Ishikawa (cell line): Measurements from ENCODE around the gene AEBP1.

Experiments
- CEBPB ChIP-seq: IDR thresholded peaks from 2 replicates; pipeline ENCODE4 v1.6.1; 2012
- CREB1 ChIP-seq: IDR thresholded peaks from 2 replicates; pipeline ENCODE4 v1.6.1; 2012; ENCODE audit warnings: low read depth
- EGR1 ChIP-seq: IDR thresholded peaks from 2 replicates; pipeline ENCODE4 v1.6.1; 2012
- EP300 ChIP-seq: IDR thresholded peaks from 2 replicates; pipeline ENCODE4 v1.6.1; 2012; ENCODE audit warnings: borderline replicate concordance
- FOXM1 ChIP-seq: IDR thresholded peaks from 2 replicates; pipeline ENCODE4 v1.6.1; 2012; ENCODE audit warnings: low read depth, borderline replicate concordance
- RAD21 ChIP-seq: IDR thresholded peaks from 2 replicates; pipeline ENCODE4 v1.6.1; 2012; ENCODE audit warnings: low read depth
- TAF1 ChIP-seq: IDR thresholded peaks from 2 replicates; pipeline ENCODE4 v1.6.1; 2012; ENCODE audit warnings: low read depth, mild to moderate bottlenecking
- TCF12 ChIP-seq: IDR thresholded peaks from 2 replicates; pipeline ENCODE4 v1.6.1; 2012; ENCODE audit warnings: low read depth
- TEAD4 ChIP-seq: IDR thresholded peaks from 2 replicates; pipeline ENCODE4 v1.6.1; 2012
- YY1 ChIP-seq: IDR thresholded peaks from 2 replicates; pipeline ENCODE4 v1.6.1; 2012; ENCODE audit warnings: low read depth
- ZBTB7A ChIP-seq: IDR thresholded peaks from 2 replicates; pipeline ENCODE4 v1.6.1; 2012; ENCODE audit warnings: low read depth
- TF ChIP-seq, protein P1 (sequence below): IDR thresholded peaks from 2 replicates; pipeline ENCODE4 v1.6.1; 2012
- TF ChIP-seq, protein P2 (sequence below): IDR thresholded peaks from 2 replicates; pipeline ENCODE4 v1.6.1; 2012

AEBP1 gene

DNA sequence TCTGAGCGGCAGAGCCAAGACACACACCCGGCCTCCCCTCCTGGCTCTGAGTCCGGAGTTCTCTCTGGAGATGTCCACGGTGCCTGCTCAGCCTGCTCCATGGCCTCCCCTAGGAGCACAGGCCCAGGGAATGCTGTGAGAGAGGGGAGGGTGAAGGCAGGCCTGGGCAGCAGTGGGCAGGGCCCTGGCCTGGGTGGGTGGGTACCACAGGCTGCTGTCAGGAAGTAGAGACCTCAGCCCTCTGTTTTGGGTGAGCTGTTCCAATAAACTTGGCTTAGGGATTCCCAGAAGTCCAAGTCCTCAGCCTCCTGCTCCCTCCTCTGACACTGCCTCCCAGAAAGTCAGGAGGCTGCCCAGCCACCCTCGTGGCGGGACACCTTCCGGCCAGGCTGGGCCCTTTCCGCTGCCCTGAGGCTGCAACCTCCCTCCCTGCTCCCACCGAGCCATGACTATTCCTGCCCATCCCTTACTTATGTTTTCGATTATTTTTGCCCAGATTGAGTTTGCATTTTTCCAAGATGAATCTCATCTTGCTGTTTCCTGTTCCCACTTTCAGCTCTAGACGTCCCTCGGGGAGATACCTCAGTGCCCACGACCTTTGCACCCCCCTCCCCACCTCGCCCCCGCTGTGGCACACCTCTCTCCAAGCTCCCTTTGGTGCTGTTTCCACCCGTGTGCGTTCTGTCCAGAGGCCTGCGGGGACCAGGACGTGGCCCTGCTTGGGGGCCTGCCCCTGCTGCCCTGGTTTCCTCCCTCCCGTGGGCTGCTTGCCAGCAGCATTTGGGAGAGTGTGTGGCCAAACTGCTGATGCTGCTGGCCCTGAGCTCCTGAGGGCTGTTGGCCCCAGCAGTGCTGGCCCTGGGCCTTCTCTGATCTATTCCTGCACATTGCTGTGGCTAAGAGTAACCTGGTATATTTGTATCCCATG is 16.0 kb upstream of the AEBP1 start:
- TF ChIP-seq FOXM1 (no peak), ZBTB7A (no peak), CEBPB (no peak), TAF1 (no peak), TCF12 (no peak), EP300 (no peak), RAD21 (no peak)
- TF ChIP-seq, protein P1, sequence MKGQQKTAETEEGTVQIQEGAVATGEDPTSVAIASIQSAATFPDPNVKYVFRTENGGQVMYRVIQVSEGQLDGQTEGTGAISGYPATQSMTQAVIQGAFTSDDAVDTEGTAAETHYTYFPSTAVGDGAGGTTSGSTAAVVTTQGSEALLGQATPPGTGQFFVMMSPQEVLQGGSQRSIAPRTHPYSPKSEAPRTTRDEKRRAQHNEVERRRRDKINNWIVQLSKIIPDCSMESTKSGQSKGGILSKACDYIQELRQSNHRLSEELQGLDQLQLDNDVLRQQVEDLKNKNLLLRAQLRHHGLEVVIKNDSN: no peak

DNA sequence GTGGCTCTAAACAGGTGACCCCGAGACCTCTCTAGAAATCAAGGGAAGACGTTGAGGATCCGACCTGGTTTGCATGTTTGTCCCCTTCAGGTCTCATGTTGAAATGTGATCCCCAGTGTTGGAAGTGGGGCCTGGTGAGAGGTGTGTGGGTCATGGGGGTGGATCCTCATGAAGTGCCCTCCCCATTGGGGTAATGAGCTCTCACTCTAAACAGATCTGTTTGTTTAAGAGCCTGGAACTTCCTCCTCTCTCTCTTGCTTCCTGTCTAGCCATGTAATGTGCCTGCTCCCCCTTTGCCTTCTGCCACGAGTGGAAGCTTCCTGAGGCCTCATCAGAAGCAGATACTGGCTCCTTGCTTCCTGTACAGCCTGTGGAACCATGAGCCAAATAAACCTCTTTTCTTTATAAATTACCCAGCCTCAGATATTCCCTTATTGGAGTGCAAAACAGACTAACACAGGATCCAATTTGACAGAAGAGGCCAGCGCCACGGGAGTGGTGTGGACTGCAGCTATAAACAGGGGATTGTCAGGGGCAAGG is 11.0 kb upstream of the AEBP1 start:
- no peak for TF ChIP-seq FOXM1
- TF ChIP-seq CREB1: no peak
- no peak for TF ChIP-seq TAF1
- no peak for TF ChIP-seq TCF12
- no peak for TF ChIP-seq TEAD4
- TF ChIP-seq YY1: no peak
- no peak for TF ChIP-seq EGR1
- TF ChIP-seq EP300: no peak

DNA sequence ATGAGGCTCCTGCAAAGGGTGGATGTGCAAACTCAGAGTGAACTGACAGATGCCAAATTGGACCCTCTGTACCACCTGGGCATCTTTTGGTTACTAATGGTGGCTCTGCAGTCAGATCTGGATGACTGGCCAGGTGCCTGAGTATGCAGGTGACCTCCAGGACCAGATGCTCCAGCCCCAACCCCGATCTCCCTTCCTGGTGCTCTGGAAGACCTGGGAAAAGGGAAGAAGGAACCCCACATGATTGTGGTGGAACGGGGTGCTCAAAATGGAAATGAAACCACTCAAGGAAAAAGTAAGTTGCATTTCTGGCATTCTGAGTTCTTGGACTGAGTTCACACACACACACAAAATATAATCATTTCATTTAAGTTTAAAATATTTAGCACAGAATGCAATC is 9.8 kb upstream of the AEBP1 start:
- TF ChIP-seq EGR1 (no peak), ZBTB7A (no peak), FOXM1 (no peak), YY1 (no peak), CEBPB (no peak), TEAD4 (no peak), CREB1 (no peak), TCF12 (no peak), EP300 (no peak)
- TF ChIP-seq, protein P2, sequence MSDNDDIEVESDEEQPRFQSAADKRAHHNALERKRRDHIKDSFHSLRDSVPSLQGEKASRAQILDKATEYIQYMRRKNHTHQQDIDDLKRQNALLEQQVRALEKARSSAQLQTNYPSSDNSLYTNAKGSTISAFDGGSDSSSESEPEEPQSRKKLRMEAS: no peak
- TF ChIP-seq, protein P1: no peak

DNA sequence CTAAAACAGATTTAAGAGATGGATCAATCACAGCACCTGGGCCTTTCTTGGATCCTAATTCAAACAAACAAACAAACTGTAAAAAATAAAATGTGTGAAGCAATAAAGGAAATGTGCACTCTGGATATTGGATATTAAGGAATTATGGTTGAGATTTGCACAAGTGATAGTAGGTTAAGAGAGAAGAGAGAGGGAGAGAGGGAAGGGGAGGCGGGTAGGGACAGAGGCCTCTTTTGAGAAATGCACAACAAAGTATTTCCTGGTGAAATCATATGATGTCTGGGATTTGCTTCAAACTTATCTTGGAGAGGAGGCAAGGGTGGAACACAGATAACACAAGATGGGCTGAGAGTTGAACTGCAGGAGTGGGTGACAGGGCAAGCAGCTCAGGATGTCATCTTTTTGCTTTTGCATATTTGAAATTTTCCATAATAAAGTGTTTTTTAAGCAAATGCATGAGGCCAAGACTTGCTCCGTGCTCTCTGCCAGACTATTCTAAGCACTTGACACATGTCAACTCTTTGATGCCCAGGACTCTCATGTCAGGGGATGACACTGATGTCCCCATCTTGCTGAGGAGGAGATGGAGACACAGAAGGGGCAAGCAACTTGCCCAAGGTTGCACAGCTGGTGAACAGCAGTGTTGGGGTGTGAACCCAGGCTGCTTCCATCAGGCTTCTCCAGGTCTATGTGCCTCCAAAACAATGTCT is 9.1 kb upstream of the AEBP1 start:
- no peak for TF ChIP-seq FOXM1
- TF ChIP-seq TEAD4: no peak

DNA sequence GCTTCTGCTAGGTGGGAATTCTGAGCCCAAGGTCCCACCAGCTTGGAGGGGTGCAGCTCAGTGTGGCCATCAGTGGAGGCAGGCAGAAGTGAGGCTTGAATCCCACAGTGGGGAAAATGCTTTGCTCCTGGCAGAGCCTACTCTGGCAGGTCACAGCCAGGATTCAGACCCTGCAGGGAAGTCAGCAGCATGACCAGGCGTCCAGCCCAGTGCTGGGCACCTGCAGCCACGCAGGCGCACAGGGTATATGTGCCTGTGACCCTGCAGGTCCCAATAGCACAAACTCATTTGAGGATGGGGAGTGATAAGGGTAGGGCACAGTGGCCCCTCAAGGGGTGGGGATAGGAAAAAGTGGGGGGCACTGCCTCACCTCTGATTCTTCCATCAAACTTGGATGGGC is 8.4 kb upstream of the AEBP1 start:
- no peak for TF ChIP-seq YY1
- TF ChIP-seq, protein P1: no peak

DNA sequence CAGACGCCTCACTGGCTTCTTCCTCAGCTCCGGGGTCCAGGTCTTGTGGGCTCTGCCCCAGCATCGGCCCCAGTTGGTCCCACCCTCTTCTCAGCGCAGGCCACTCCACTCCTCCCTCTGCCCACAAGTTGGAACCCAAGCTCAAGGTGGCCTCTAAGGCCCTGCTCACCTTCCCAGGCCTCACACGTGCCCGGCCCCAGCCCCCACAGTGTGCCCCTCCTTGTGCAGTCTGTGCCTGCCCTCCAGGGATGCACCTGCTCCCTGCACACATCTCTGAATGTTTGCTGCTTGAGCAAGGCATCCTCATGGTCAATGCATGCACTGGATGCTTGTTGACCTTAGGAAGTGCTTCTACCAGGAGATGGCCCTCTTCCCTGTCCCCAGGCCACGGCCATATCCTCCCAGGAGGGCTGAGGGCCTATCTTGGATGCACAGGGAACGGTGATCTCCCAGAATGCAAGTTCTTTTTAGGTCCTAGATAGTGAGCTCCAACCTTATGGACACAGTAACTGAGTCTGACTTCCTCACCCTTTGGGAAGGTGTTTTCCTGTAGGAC is 7.7 kb upstream of the AEBP1 start:
- TF ChIP-seq CEBPB (no peak), YY1 (no peak)

DNA sequence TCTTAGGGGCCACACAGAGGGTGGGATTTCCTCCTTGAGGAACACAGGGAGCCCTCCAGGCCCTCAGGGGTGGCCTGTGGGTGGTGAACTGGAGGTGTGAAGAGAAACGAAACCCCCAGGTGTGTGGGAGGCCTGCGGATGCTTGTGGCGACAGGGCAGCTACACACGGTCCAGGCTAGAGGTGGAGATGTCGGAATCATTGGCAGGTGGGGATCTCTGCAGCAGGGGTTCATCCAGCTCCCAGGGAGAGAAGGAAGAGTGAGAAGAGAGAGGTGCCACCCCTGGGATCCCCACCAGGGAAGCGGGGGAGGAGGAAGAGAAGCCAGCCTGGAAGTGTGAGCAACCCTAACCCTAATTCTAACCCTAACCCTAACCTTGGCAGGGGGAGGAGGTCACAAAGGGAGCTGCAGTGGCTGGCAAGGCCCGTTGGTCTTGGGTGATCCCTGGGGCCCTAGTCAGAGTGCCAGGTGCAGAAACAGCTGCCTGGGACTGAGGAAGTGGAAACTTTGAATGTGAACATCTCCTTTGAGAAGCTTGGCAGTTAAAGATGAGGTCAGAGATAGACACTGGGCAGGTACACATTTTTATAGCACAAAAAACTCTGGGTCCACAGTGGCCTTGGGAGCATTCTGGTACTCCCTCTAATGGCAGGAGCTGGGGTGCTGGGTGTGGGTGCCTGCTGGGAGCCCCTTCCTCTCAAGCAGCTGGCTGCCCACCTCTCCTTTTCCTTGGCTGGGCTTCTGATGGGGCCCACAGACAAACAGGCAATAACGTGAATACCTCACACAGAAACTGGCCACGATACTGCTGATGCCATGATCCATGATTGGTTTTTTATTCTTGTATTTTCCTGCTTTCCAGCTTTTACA is 6.8 kb upstream of the AEBP1 start:
- TF ChIP-seq, protein P2: no peak
- TF ChIP-seq TCF12: no peak
- no peak for TF ChIP-seq TAF1
- no peak for TF ChIP-seq TEAD4

DNA sequence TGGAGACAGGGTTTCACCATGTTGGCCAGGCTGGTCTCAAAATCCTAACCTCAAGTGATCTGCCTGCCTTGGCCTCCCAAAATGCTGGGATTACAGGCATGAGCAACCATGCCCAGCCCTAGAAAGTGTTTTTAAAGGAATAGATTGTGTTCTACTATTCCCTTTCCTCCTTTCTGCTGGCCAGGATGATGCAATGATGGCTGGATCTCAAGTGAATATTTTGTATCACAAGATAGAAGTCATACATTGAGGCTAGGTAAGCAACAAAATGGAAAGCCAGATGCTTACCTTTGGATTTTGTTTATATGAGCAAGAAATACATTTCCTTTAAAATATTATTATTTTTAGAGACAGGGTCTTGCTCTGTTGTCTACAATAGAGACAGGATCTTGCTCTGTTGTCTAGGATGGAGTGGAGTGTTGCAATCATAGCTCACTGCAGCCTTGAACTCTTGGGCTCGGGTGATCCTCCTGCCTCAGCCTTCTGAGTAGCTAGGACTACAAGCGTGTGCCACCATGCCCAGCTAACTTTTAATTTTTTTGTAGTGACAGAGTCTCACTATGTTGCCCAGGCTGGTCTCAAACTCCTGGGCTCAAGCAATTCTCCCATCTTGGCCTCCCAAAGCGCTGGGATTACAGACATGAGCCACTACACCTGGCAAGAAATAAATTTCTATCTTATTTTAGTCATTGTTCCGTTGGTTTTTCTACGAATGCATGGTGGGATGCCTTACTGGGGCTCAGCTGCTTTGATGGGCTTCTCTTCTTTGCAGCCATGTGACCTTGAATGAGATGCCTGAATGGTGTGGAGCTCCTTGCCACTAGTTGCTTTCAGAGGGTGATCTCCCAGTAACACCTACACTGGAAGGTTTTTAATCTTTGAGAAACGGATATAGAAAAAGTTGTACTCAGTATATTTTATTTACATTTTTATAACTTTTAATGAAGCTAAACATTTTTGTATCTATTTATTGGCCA is 5.8 kb upstream of the AEBP1 start:
- no peak for TF ChIP-seq TCF12
- no peak for TF ChIP-seq TEAD4
- TF ChIP-seq, protein P2: no peak
- 0 out of 2 replicates have a peak, but pooled peaks have one; percentile 10 for TF ChIP-seq CEBPB
